ENCODE results near the gene GJB1. TPM values are rescaled to one million over a fixed set of nuclear protein-coding genes. Genes with fewer than 3 reads are reported as not detected.
"Not testable (repeated sequence)": the region's sequence is repeated elsewhere in the genome, so short reads cannot be mapped to it uniquely, and the experiment has no call there.

The GJB1 gene
- not detected for total RNA-seq

DNA sequence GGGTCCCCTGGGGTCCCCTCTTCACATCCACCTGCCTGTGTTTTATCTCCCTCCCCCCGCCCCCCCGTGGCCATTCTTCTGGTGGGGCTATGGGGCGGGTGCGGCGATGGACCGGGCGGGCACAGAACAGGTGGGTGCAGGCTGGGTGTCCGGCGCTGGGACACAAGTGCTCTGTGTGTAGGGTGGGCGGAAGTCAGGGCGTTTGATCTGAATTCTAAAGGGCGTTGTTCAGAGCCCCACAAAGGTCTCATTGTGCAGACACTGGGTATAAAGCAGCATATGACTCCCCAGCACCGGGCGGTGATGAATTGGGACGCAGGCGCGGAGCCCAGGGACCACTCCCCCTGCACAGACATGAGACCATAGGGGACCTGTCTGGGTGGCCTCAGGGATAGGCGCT lies at the start of gene GJB1:
Gene GJB1 (plus strand): TSS at position 296 of the 400 bp plus-strand sequence. CDS start 484 bp downstream, outside the sequence.
- Histone ChIP-seq H3K27me3 (ENCODE audit: insufficient read depth, low read length) (no peaks in the 10 kb centered on the region), H3K4me3 (ENCODE audit: low read length) (no peak within 1 kb of the TSS), H3K9me3 (ENCODE audit: low read depth, low read length) (no peaks in the 10 kb centered on the region), H3K4me1 (ENCODE audit: insufficient read depth, low read length) (no peaks in the 10 kb centered on the region)

GRCh38 chrX:71173440-71173839 lies 49.6 kb upstream of the GJB1 start:
- Histone ChIP-seq H3K27me3 (ENCODE audit: insufficient read depth, low read length) (no peaks in the 10 kb centered on the region), H3K4me1 (ENCODE audit: insufficient read depth, low read length) (peaks cover 15% of the 10 kb centered on the region), H3K9me3 (ENCODE audit: low read depth, low read length) (no peaks in the 10 kb centered on the region), H3K4me3 (ENCODE audit: low read length) (no peak overlapping the region)

- Histone ChIP-seq H3K27me3 (ENCODE audit: insufficient read depth, low read length) (no peaks in the 10 kb centered on the region), H3K4me3 (ENCODE audit: low read length) (no peak overlapping the region), H3K9me3 (ENCODE audit: low read depth, low read length) (no peaks in the 10 kb centered on the region), H3K4me1 (ENCODE audit: insufficient read depth, low read length) (peaks cover 15% of the 10 kb centered on the region)
Observed at GRCh38 chrX:71174795-71175194, 48.2 kb upstream of the GJB1 start.

DNA sequence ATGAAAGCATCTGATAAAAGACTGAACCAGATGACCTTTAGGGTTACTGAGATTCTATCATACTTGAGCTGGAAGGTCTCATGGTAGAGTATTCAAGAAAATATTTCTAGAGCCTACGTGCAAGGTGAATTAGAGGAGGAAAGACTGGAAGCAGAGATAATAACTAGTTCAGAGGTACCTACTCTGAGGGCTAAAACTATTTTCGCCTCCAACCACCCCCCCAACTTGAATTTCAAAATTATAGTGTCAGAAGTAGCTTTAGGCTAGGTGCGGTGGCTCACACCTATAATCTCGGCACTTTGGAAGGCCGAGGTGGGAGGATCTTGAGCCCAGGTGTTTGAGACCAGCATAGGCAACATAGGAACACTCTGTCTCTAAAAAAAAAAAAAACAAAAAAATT lies 47.5 kb upstream of the GJB1 start:
- Histone ChIP-seq H3K4me1 (ENCODE audit: insufficient read depth, low read length) (peaks cover 14% of the 10 kb centered on the region), H3K27me3 (ENCODE audit: insufficient read depth, low read length) (no peaks in the 10 kb centered on the region), H3K4me3 (ENCODE audit: low read length) (no peak overlapping the region), H3K9me3 (ENCODE audit: low read depth, low read length) (no peaks in the 10 kb centered on the region)

- Histone ChIP-seq H3K9me3 (ENCODE audit: low read depth, low read length) (no peaks in the 10 kb centered on the region), H3K4me1 (ENCODE audit: insufficient read depth, low read length) (peaks cover 10% of the 10 kb centered on the region), H3K27me3 (ENCODE audit: insufficient read depth, low read length) (no peaks in the 10 kb centered on the region), H3K4me3 (ENCODE audit: low read length) (no peak overlapping the region)
Observed at GRCh38 chrX:71177327-71177726, 45.7 kb upstream of the GJB1 start.

DNA sequence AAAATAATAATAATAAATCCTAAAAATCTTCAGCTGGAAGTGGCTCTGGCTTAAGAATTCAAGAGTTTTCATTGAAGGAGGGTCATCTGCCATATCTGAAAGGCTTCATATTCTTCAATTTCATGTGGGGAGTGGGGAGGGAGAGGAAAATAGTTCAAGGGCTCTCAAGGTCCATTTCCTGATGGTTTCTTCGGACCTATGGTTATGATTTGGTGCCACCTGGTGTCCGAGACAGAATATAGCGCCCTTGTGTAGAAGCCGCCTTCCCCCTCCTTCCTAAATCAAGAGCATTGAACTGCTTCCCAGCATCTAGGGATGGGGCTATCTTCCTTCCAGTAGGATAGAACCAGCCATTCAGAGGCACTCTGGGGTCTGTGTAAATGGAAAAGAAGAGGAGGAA lies 44.1 kb upstream of the GJB1 start:
- Histone ChIP-seq H3K9me3 (ENCODE audit: low read depth, low read length) (no peaks in the 10 kb centered on the region), H3K27me3 (ENCODE audit: insufficient read depth, low read length) (no peaks in the 10 kb centered on the region), H3K4me1 (ENCODE audit: insufficient read depth, low read length) (peaks cover 16% of the 10 kb centered on the region)

GRCh38 chrX:71180579-71181265 lies 42.3 kb upstream of the GJB1 start:
- H3K27me3 ChIP-seq (ENCODE audit: insufficient read depth, low read length); H3K9me3 ChIP-seq (ENCODE audit: low read depth, low read length); H3K4me3 ChIP-seq (ENCODE audit: low read length): not testable (repeated sequence)
- peaks cover 13% of the 10 kb centered on the region for H3K4me1 ChIP-seq (ENCODE audit: insufficient read depth, low read length)

More for the DNA sequence above, 44.1 kb upstream of the GJB1 start:
- no peak overlapping the region for H3K4me3 ChIP-seq (ENCODE audit: low read length)

- Histone ChIP-seq H3K27me3 (ENCODE audit: insufficient read depth, low read length) (no peaks in the 10 kb centered on the region), H3K4me3 (ENCODE audit: low read length) (peak overlapping the region; percentile 60)
Observed at GRCh38 chrX:71181558-71181909, 41.5 kb upstream of the GJB1 start.

DNA sequence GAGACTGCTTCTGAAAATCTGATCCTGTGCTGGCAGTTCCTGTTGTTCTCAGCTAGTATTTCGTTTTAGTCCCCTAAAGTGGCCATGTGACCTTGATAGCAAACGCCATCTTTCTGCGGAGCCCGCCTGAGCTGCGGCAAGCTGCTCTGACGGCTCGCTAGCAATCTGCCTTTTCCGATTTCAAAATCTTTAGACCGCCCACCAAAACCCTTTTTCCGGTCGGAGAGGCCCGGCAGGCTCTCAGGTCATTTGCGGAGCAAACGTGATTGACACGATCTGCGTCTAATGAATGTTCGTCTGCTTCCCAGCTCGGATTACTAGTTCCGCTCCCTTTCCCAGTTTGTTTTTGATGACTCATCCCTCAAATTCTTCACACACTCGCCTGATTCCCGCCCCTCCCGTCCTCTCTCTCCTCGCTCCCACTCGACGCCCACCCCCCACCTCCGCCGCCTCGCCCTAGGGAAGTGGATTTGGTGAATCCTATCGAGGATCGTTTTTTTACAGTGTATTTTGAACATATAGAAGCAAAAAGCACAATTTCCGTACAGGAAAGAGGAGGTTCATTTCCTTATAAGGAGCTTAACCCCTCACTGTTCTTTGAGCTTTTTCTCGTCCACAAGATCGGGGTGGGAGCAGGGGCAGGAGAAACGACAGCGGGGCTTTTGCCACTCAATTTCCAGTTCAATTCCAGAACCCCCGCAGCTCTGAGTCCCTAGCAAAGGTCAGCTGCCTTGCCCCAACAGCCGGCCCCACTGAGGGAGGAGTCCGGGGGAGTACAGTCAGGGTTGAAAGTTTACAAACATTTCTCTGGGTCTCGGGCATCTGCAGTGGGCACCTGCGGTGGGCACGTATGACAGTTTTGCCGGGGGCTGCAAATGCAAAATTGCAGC lies 40.9 kb upstream of the GJB1 start:
- Histone ChIP-seq H3K4me3 (ENCODE audit: low read length) (peak overlapping the region; percentile 60), H3K9me3 (ENCODE audit: low read depth, low read length) (no peaks in the 10 kb centered on the region), H3K4me1 (ENCODE audit: insufficient read depth, low read length) (peaks cover 13% of the 10 kb centered on the region), H3K27me3 (ENCODE audit: insufficient read depth, low read length) (no peaks in the 10 kb centered on the region)

More at GRCh38 chrX:71181558-71181909, 41.5 kb upstream of the GJB1 start:
- no peaks in the 10 kb centered on the region for H3K9me3 ChIP-seq (ENCODE audit: low read depth, low read length)
- H3K4me1 ChIP-seq (ENCODE audit: insufficient read depth, low read length) = peaks cover 13% of the 10 kb centered on the region

GRCh38 chrX:71182871-71183270 lies 40.2 kb upstream of the GJB1 start:
- Histone ChIP-seq H3K4me1 (ENCODE audit: insufficient read depth, low read length) (peaks cover 13% of the 10 kb centered on the region), H3K9me3 (ENCODE audit: low read depth, low read length) (no peaks in the 10 kb centered on the region), H3K4me3 (ENCODE audit: low read length) (no peak overlapping the region), H3K27me3 (ENCODE audit: insufficient read depth, low read length) (no peaks in the 10 kb centered on the region)

DNA sequence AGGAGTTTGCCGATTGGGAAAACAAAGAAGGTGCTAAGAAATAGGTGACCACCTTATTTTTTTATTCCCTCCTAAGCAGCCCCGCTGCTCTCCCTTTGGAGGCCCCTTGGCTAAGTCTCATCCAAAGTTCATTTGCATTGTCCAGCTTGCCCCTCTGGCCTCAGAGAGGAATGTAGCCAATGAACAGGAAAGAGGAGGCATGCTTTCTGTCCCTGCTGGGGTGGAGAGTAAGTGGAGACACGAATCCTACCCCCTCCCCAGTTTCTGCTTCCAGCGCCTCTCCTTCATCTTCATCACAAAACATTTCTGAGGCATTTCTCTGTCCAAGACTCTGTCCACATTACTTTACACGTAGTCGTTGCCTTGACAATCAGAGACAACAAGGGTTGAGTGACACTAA lies 39.7 kb upstream of the GJB1 start:
- H3K27me3 ChIP-seq (ENCODE audit: insufficient read depth, low read length) = no peaks in the 10 kb centered on the region
- no peak overlapping the region for H3K4me3 ChIP-seq (ENCODE audit: low read length)
- H3K4me1 ChIP-seq (ENCODE audit: insufficient read depth, low read length) = peaks cover 13% of the 10 kb centered on the region
- H3K9me3 ChIP-seq (ENCODE audit: low read depth, low read length) = no peaks in the 10 kb centered on the region

DNA sequence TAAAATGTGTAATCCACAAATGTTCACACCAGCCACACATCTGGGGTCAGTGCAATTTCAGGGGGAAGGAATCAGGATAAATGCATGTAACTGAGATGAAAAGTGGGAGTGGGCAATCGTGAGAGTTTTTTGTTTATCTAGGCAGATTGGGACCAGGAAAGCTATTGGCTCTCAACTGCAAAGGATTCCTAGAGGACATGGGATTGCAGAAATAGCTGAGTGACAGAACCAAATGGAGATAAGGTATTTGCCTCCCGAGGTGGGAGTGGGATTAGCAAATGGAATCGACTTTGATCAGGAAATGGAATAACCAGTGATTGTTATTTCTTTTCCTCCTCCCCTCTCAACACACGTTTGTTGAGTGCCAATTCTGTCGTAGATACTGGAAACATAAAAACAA lies 38.9 kb upstream of the GJB1 start:
- H3K9me3 ChIP-seq (ENCODE audit: low read depth, low read length) = no peaks in the 10 kb centered on the region
- H3K27me3 ChIP-seq (ENCODE audit: insufficient read depth, low read length) = no peaks in the 10 kb centered on the region
- H3K4me3 ChIP-seq (ENCODE audit: low read length) = no peak overlapping the region
- peaks cover 13% of the 10 kb centered on the region for H3K4me1 ChIP-seq (ENCODE audit: insufficient read depth, low read length)

- Histone ChIP-seq H3K9me3 (ENCODE audit: low read depth, low read length) (no peaks in the 10 kb centered on the region), H3K4me1 (ENCODE audit: insufficient read depth, low read length) (peaks cover 13% of the 10 kb centered on the region), H3K4me3 (ENCODE audit: low read length) (no peak overlapping the region), H3K27me3 (ENCODE audit: insufficient read depth, low read length) (no peaks in the 10 kb centered on the region)
Observed at GRCh38 chrX:71184803-71185495, 38.1 kb upstream of the GJB1 start.

- H3K4me3 ChIP-seq (ENCODE audit: low read length) = no peak overlapping the region
- H3K27me3 ChIP-seq (ENCODE audit: insufficient read depth, low read length) = no peaks in the 10 kb centered on the region
- H3K4me1 ChIP-seq (ENCODE audit: insufficient read depth, low read length) = peaks cover 9% of the 10 kb centered on the region
- H3K9me3 ChIP-seq (ENCODE audit: low read depth, low read length) = no peaks in the 10 kb centered on the region
Observed at GRCh38 chrX:71191248-71191647, 31.8 kb upstream of the GJB1 start.

DNA sequence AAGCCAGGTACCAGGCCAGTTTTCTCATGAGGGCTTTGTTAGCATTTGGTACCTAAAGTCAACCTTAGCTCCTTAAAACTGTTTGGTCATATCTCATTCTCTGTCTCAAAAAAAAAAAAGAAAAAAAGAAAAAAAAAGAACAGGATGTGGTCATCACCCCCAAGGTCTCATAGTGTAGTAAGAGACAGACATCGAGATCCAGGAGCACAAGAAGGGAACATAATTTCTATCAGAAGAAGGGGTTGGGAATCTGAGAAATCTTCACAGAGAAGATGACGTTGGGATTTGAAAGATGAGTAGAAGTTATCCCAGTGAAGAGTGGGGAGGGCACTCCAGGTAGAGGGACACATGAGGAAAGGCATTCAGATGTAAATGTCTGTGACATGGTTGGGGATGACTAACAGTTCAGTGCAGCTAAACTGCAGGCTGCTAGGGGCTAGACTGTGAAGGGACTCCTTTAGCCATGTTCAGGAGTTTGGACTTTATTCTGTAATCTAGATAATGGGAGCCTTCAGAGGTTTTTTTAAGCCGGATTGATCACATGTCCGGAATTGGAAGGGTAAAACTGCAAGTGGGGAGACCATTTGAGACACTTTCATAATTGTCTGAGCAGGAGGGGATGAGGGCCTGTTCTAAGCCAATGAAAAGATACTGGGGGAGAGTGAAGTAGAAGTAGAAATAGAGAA lies 26.9 kb upstream of the GJB1 start:
- H3K9me3 ChIP-seq (ENCODE audit: low read depth, low read length) = no peaks in the 10 kb centered on the region

More for the DNA sequence above, 26.9 kb upstream of the GJB1 start:
- Histone ChIP-seq H3K27me3 (ENCODE audit: insufficient read depth, low read length) (no peaks in the 10 kb centered on the region), H3K4me1 (ENCODE audit: insufficient read depth, low read length) (peaks cover 15% of the 10 kb centered on the region), H3K4me3 (ENCODE audit: low read length) (peak overlapping the region; percentile 25)
